GM06990 (cell line): ENCODE measurements around the gene SLC25A17.
"Not testable (repeated sequence)": the region's sequence is repeated elsewhere in the genome, so short reads cannot be mapped to it uniquely, and the experiment has no call there.

Experiments
- DNase-seq: peaks from one replicate; pipeline ENCODE4 v3.0.0-alpha.2; 2011; ENCODE audit not compliant: insufficient read length; ENCODE audit errors: extremely low read depth
- H3K27me3 ChIP-seq: replicated peaks from 2 replicates; pipeline ENCODE4 v1.6.0; 2011; ENCODE audit warnings: low read length; ENCODE audit not compliant: control insufficient read depth, insufficient read depth
- H3K36me3 ChIP-seq: 2 replicates; pipeline ENCODE4 v1.5.1; 2011; ENCODE audit warnings: low read length; ENCODE audit not compliant: control insufficient read depth, insufficient read depth
- H3K4me3 ChIP-seq: replicated peaks from 2 replicates; pipeline ENCODE4 v1.5.1; 2011; ENCODE audit warnings: low read depth, mild to moderate bottlenecking, control low read depth, low read length
- CTCF ChIP-seq: IDR thresholded peaks from 2 replicates; pipeline ENCODE4 v1.5.1; 2011; ENCODE audit warnings: low read length, control low read depth, mild to moderate bottlenecking, inconsistent platforms; ENCODE audit not compliant: insufficient read depth, poor library complexity, severe bottlenecking

Gene SLC25A17

DNA sequence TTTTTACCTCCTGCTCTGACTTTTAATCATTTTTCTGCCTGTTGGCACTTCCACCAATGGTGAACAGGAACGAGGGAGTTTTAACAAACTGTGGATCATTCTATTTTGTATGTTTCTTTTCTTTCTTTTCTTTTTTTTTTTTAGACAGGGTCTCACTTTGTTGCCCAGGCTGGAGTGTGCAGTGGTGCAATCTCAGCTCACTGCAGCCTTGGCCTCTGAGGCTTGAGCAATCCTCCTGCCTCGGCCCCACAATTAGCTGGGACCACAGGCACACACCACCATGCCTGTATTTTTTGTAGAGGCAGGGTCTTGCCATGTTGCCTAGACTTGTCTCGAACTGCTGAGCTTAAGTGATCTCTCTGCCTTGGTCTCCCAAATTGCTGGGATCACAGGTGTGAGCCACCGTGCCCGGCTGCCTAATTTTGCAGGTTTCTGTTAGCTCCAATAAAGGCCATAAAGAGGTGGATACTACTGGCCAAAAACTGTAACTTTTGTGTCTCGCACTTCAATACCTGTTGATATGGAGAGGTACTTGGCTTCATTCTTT, 59.8 kb downstream of the SLC25A17 start:
- Histone ChIP-seq H3K4me3 (no peak overlapping the region), H3K27me3 (no peaks in the 10 kb centered on the region), H3K36me3 (no peaks in the 10 kb centered on the region)
- no peak for TF ChIP-seq CTCF
- DNase-seq = no peak

- H3K4me3 ChIP-seq, H3K36me3 ChIP-seq, H3K27me3 ChIP-seq, DNase-seq: not testable (repeated sequence)
These were observed 60.3 kb downstream of the SLC25A17 start for GRCh38 chr22:40758851-40759250.

DNA sequence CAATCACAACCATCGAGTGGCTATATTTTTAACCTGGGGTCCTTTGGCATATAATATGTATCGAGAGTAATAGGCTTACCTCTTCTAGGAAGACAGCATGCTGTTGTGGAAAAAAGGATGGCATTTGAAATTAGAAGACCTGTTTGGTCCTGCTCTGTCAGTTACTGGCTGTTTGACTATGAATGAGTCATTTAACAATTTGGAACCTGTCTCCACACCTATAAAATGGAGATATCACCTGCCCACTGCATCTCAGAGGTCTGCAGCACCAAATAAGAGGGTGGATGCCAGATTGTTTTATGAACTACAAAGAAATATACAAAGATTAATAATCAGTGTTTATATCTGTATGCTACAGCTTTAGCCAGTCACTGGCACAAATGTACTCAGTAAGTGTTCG, 60.8 kb downstream of the SLC25A17 start:
- Histone ChIP-seq H3K27me3 (no peaks in the 10 kb centered on the region), H3K36me3 (no peaks in the 10 kb centered on the region), H3K4me3 (no peak overlapping the region)
- no peak for DNase-seq
- TF ChIP-seq CTCF = no peak

DNA sequence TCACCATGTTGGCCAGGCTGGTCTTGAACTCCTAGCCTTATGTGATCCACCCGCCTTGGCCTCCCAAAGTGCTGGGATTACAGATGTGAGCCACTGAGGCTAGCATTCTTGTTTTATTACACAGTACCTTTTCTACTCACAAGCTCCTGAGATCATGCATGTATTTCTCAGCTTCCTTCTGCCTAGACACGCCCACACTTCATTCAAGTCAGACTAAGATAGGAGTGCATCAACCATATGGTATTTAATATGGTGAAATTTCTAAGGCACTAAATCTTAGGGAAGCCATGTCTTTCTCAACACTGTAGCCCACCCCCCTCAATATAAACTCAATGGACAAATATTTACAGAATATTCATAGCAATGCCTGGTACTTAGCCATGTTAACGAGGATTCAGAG, 62.1 kb downstream of the SLC25A17 start:
- Histone ChIP-seq H3K27me3 (no peaks in the 10 kb centered on the region), H3K4me3 (no peak overlapping the region), H3K36me3 (no peaks in the 10 kb centered on the region)
- no peak for TF ChIP-seq CTCF
- DNase-seq = no peak

- Histone ChIP-seq H3K4me3 (no peak overlapping the region), H3K27me3 (no peaks in the 10 kb centered on the region), H3K36me3 (no peaks in the 10 kb centered on the region)
- TF ChIP-seq CTCF = no peak
- DNase-seq = no peak
These were observed 66.0 kb downstream of the SLC25A17 start for GRCh38 chr22:40753114-40753513.

- Histone ChIP-seq H3K4me3 (no peak overlapping the region), H3K27me3 (no peaks in the 10 kb centered on the region), H3K36me3 (no peaks in the 10 kb centered on the region)
- TF ChIP-seq CTCF = no peak
- DNase-seq = no peak
These were observed 67.9 kb downstream of the SLC25A17 start for GRCh38 chr22:40751250-40751649.
